Progenitor cell of endocrine pancreas (in vitro differentiated cells): ENCODE measurements around the gene PDRG1. TPM values are rescaled to one million over a fixed set of nuclear protein-coding genes. Genes with fewer than 3 reads are reported as not detected.

Source experiments
- DNase-seq: peaks from one replicate; pipeline ENCODE4 v3.0.0; 2021; ENCODE audit warnings: low spot score; ENCODE audit not compliant: unreplicated experiment
- H3K27ac Mint-ChIP-seq: 2 replicates; pipeline ENCODE4 v1.8.0; 2021; ENCODE audit warnings: mild to moderate bottlenecking, moderate library complexity, mixed read lengths
- H3K27me3 Mint-ChIP-seq: 2 replicates; pipeline ENCODE4 v1.8.0; 2021; ENCODE audit warnings: mixed read lengths
- H3K36me3 Mint-ChIP-seq: 2 replicates; pipeline ENCODE4 v1.8.0; 2022; ENCODE audit warnings: mixed read lengths; ENCODE audit not compliant: insufficient read depth
- H3K4me1 Mint-ChIP-seq: 2 replicates; pipeline ENCODE4 v1.8.0; 2021; ENCODE audit warnings: low read depth, mixed read lengths
- H3K4me3 Mint-ChIP-seq: 2 replicates; pipeline ENCODE4 v1.8.0; 2021; ENCODE audit warnings: low read depth, mild to moderate bottlenecking, moderate library complexity, mixed read lengths
- H3K9me3 Mint-ChIP-seq: 2 replicates; pipeline ENCODE4 v1.8.0; 2021; ENCODE audit warnings: low read depth, mixed read lengths
- total RNA-seq: library from RNA; stranded (reverse); gene quantifications from 2 replicates; pipeline ENCODE4 v1.2.1, GENCODE V29; 2021
- TF ChIP-seq, protein P1 (sequence below): fragments of 200-600 bp; sonication (generic); IDR thresholded peaks from one replicate; pipeline ENCODE4 v1.5.0; 2021; ENCODE audit warnings: antibody characterized with exemption, mild to moderate bottlenecking; ENCODE audit not compliant: unreplicated experiment

Gene PDRG1
- total RNA-seq, 1 donor from 2014 or later = 23.6 TPM

DNA sequence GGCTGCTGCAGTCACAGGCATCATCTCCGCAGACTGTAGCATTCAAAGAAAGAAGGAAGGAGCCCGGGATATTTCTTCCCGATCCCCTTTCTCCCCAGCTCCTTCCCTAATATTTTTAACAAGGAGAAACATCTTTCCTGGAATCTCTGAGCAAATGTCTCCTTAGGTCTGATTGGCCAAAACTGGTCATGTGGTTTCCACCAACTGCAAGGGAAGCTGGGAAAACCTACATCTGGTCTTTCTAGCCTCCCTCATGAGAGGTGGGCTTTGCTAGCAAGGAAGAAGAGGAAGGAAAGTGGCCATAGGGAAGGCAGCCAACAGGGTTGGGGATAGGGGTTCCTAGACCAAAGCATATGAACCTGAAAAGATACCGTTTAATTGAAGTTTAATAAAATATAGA, 35.1 kb downstream of the PDRG1 start:
- Mint-ChIP-seq H3K27me3 (peaks cover 12% of the 10 kb centered on the region), H3K9me3 (no peaks in the 10 kb centered on the region), H3K36me3 (no peaks in the 10 kb centered on the region), H3K4me1 (peaks cover 9% of the 10 kb centered on the region), H3K4me3 (no peak overlapping the region), H3K27ac (no peak overlapping the region)
- TF ChIP-seq, protein P1, sequence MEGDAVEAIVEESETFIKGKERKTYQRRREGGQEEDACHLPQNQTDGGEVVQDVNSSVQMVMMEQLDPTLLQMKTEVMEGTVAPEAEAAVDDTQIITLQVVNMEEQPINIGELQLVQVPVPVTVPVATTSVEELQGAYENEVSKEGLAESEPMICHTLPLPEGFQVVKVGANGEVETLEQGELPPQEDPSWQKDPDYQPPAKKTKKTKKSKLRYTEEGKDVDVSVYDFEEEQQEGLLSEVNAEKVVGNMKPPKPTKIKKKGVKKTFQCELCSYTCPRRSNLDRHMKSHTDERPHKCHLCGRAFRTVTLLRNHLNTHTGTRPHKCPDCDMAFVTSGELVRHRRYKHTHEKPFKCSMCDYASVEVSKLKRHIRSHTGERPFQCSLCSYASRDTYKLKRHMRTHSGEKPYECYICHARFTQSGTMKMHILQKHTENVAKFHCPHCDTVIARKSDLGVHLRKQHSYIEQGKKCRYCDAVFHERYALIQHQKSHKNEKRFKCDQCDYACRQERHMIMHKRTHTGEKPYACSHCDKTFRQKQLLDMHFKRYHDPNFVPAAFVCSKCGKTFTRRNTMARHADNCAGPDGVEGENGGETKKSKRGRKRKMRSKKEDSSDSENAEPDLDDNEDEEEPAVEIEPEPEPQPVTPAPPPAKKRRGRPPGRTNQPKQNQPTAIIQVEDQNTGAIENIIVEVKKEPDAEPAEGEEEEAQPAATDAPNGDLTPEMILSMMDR = no peak
- no peak for DNase-seq

DNA sequence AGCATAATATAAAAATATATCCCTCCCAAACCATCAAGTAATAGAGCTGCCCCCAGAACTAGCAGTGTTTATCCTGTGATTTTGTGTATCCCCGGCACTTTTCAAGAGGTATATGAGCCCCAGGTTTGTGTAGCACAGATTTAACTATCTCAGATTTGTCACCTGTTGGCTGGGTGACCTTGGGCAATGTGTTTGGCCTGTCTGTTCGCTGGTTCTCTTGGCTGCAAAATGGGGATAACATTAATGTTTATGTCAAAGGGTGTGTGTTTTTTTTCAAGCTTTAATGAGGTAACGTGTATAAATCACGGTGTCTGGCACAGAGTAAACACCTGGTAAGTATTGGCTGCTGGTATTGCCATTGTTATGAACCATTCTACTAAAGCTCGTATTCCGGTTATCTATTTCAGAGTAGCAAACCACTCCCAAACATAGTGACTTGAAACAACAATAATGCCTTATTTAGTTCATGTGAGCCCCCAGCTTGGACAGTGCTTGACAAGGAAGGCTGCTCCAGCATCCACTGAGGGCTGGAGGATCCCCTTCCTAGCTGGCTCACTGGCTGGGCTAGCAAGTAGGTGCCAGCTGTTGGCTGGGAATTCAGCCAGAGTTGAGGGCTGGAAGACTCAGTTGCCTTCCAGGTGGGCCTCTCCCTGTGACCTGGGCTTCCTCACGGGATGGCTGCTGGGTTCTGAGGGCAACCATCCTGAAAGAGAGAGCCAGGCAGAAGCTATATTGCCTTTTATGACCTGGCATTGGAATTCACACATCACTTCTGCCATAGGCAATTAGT, 36.2 kb downstream of the PDRG1 start:
- Mint-ChIP-seq H3K4me3 (no peak overlapping the region), H3K4me1 (peaks cover 9% of the 10 kb centered on the region), H3K27ac (no peak overlapping the region), H3K27me3 (peaks cover 12% of the 10 kb centered on the region), H3K9me3 (no peaks in the 10 kb centered on the region), H3K36me3 (no peaks in the 10 kb centered on the region)
- TF ChIP-seq, protein P1 = no peak
- no peak for DNase-seq

DNA sequence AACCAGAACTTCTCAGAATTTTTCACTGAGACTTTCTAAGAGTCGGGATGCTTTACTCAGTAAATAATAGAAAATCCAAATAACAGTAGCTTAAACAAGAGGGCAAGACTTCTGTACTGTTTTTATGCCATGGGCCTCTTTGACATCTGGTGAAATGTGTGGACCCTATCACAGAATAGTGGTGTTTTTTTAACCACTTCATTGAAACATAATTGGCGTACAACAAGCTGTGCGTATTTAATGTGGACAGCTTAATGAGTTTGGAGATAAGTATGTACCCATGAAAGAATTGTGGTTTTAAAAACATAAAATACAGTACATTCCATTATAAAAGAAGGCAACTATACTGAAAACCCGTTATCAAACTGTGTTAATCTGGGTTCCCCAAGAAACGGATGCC, 37.7 kb downstream of the PDRG1 start:
- no peak overlapping the region for H3K27ac Mint-ChIP-seq
- TF ChIP-seq, protein P1 = no peak
- H3K4me3 Mint-ChIP-seq = no peak overlapping the region
- peaks cover 9% of the 10 kb centered on the region for H3K4me1 Mint-ChIP-seq
- peaks cover 7% of the 10 kb centered on the region for H3K27me3 Mint-ChIP-seq
- no peaks in the 10 kb centered on the region for H3K36me3 Mint-ChIP-seq
- DNase-seq = no peak
- H3K9me3 Mint-ChIP-seq = no peaks in the 10 kb centered on the region

DNA sequence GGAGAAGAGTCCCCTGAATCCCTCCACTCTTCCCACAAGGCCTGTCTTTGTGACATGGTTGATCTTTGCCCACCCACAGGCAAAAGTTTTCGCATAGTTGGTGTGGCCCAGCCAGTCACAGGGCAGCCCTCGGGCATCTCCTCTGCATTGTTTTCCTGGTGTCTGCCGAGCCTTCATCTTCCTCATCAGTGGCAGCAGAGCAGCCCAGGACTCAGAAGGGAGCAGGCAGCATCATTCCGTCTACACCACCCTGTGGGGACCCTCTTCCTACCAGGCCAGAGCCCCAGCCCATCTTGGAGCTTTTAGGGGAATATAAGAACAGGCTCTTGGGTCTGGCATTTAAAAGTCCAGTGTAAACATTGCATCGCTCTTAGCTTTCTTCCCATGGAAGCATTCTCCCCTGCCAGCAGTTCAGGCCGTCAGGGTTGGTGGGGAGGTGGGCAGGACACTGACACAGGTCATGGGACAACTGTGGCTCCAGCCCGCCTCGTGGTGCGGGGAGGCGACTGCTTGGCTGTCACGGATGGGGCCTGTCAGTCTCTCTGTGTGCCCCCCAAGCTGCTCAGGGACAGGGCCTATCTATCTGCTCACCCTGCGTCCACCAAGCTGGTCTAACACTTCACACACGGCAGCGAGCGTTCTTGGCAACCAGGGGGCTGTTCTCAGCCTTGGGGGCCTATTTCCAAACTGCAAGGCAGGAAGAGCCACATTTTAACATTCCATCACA, 38.3 kb downstream of the PDRG1 start:
- TF ChIP-seq, protein P1 = no peak
- DNase-seq = no peak
- Mint-ChIP-seq H3K27ac (no peak overlapping the region), H3K4me1 (peaks cover 9% of the 10 kb centered on the region), H3K36me3 (no peaks in the 10 kb centered on the region), H3K27me3 (peaks cover 7% of the 10 kb centered on the region), H3K4me3 (no peak overlapping the region), H3K9me3 (no peaks in the 10 kb centered on the region)

DNA sequence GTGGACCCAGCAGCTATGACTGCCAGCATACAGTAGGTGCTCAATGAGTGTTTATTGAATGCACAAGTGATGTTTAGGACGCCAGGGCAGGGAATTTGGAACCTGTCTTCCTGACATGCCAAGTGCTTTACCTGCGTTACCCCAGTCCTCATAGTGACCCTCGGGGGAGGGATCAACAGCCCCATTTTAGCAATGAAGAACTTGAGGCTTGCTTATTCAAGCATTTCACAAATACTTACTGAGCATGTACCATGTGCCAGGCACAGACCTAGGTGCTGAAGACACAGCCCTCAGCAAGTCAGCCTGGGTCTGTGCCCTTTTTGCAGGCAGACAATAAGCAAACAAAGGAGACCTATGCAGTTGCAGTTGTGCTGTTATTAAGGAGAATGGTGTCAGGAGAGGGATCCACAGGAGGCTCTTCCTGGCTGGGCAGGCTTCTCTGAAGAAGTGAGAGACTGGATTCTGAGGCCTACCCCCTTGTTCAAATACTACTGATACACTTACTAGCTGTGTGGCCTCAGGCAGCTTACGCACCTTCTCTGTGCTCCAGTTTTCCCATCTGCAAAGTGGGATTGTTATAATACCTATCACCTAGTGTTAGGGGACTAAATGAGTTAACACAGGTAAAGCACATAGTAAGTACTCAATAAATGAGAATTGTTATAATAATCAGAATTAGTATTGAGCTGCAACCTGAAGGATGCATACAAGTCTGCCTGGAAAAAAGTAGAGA, 41.6 kb downstream of the PDRG1 start:
- Mint-ChIP-seq H3K36me3 (no peaks in the 10 kb centered on the region), H3K4me1 (peaks cover 4% of the 10 kb centered on the region), H3K9me3 (no peaks in the 10 kb centered on the region), H3K27me3 (no peaks in the 10 kb centered on the region), H3K4me3 (no peak overlapping the region), H3K27ac (no peak overlapping the region)
- no peak for DNase-seq
- TF ChIP-seq, protein P1 = no peak
